ENCODE measurements around the gene PRKCZ.

PRKCZ gene

DNA sequence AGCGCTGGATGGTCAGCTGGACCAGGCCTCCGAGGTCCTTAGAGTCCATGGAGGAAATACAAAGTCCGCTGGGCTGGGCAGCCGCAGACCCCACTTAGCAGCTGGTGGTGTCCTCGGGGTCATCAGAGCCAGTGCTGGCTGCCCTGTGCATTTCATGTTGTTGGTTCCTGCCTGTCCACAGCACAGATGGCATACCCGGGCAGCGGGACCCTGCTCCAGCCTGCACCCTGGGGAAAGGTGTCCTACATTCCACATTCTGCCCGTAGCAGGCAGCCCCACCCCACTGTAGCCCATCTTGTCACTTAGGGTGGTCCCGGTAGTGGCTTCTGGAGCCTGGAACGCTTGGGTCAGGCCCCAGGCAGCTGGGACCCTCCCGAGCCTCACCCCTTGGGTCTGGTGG is 19.8 kb downstream of the PRKCZ start:
- DNase-seq = no peak

DNA sequence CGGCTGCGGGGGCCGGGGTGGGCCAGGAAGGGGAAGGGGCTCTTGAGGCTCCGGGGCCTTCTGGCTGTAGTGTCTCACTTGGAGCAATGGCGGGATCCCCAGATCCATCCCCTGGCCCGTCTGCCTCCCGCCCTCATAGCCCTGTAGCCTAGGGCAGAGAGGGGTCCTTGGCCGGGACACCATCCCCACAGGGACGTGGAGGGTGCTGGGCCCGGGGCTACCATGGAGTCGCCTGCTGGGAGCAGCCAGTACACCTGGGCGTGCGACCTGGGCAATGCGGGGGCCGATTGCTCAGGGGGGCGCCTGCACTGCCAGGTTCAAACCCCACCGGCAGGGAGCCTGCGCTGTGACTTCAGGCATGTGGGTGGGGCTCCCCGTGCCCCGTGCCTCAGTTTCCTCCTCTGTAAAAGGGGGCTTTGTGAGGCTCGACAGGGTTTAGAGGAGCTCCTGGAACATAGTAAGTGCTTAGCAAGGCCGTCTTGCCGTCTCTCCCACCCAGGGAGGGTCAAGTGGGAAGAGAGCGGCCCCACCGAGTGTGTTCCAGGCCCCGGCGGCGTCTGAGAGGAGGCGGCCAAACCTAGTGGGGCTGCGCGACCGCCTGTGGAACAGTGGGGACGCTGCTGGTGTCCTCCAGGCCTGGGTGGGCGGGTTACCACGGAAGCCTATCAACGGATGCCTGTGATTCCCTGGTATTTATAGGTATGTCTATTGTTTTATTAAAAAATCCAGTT is 20.8 kb downstream of the PRKCZ start:
- no peak for DNase-seq

DNA sequence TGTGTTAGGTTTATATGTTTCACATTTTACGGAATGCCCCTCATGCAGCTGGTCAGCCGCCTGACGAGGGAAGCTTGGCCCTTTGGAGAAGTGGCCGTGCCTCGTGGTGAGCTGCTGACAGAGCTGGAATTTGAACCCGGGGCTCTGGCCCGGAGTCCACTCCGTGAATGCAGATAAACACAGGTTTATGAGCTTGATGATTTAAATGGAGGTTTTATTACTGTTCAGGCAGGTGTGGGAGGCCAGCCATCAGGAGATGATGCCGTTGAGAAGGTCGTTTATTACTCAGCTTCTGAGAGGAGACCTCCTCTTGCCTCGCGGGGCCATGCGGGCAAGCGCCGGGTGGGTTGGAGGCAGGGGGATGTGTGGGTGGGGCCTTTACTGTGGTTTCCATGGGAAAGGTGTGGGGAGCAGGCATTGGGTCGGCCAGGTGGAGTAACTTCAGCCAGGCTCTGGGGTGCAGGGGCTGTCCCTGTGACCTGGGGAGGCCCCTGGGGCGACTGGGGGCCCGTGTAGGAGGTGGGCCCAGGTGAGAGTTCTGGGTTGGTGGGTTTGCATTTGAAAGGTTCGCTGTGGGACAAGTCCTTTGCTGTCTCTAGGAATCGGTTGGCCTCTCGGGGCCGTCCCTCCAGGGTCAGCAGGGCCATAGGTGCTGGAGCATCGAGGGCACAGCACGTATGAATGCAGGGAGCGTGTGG is 22.0 kb downstream of the PRKCZ start:
- DNase-seq = no peak

DNA sequence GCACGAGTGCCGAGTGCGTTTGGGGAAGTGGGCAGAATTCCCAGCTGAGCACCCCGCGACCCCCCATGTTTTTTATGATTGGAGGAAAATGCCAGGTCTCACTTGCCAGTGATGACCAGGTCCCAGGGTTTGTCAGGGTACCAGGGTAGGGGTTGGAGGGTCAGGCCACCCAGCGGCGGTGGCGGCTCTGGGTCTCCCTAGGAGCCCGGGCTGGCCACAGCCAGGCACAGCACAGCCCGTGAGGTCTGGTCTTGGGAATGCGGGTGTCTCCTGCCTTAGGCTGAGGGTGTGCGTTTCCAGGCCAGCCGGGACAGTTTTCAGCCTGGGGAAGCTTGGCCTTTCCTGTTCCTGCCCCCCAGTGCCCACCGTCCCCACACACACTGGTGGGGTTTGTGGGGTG is 22.7 kb downstream of the PRKCZ start:
- DNase-seq = no peak

DNA sequence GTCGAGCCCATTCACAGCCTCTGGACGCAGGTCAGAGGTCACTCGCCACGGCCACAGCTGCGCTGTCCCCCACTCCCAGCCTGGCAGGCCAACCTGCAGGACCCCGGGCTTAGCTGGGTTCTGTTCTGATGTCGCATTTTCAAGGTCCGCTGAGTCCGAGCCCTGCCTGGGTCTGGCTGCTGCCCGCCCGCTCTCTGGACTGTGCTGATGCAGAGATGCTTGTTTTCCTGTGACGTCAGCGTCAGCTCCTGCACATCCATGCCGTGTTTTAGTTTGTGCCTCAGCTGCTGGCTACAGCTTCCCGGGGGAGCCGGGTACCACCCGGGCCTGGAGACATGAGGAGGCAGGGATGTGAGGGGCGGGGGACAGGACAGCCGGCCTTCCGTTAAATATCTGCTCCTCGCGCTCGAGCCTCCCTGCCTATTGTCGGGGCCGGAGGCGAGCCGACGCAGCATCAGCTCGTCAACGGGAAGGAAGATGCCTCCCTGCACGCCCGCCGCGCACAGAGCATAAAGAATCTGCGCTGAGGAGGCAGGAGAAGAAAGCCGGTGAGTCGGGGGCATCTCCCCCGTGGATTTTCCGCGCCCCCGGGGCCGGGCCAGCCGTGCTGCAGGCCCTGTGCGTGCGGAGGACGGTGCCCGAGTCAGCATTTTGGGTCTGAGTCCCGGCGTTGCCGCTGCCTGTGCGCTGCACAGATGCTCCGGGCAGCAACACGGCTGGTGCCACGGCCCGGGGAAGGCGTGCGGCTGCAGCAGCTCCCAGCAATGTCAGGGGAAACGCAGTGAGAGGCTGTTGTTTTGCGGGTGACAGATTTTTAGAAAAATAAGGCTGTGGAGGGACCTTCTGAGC is 23.4 kb downstream of the PRKCZ start:
- peak; percentile 95 for DNase-seq

DNA sequence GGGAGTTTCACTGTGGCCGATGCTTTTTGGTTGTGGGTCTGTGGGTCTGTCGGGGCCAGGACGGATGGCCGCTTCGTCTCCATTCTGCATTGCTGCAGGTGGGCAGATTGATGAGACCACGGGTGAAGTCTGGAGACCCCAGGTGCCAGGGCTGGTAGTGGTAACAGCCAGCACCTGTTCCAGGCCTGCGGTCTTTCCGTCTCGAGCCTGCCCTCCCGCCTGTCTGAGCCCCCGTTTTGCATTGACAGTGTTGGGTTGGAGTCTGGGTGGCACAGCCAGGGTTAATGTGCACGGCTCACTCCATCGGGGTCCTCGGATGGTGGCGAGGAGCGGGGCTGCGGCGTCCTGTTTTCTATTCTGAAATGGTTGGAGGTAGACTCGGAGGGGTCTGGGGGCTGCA is 24.2 kb downstream of the PRKCZ start:
- DNase-seq = peak; percentile 48

DNA sequence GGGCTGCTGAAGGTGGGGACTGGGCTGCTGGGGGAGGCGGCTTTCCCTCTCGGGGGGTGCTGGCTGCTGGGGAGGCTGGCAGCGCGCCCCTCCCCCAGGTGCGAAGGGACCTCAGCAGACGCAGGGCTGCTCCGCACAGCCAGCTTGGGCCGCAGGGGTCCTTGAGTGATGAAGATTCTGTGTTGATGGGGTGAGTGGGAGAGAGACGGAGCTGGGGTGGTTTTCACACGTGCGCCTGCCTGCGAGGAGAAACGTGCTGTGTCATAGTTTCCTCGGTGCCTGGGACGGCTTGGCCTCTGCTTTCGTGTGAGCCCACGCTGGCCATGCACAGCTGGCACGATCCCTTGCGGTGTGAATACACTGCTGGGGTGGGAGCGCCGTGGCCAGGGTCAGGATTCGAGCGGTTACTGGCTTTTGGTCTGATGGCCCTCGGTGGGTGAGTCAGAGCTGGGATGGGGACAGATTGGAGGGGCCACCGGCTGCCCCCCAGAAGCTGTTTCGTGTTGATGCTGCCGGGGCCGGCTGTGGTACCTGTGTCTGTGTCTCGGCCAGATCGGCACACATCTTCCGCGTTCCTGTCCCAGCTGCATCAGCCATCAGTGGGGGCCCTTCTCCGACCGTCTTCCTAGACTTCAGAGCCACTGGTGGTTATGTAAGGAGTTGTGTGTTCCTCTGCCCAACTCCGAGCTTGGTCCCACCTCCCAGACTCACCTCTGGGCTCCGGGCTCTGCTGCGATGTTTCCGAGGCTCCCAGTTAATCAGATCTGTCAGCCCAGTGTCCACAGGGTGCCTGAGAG is 24.9 kb downstream of the PRKCZ start:
- peak; percentile 53 for DNase-seq

DNA sequence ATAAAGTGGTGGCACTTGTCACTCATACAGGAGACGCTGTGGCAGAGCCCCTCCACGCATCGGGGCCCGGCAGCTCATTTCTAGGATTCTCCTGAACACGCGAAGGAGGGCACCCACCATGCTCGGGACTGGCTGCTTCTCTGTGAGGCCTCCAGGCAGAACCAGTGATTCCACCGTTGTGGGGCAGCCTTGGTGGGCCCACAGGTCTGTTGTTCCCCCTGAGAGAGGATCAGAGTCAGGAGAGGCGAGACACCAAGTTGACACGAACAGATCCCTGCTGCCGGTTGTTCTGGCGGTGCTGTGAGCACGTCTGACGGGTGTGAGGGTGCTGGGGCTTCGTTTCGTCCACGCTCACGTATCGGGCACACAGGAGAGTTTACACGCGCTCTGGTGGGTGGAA is 26.6 kb downstream of the PRKCZ start:
- no peak for DNase-seq

DNA sequence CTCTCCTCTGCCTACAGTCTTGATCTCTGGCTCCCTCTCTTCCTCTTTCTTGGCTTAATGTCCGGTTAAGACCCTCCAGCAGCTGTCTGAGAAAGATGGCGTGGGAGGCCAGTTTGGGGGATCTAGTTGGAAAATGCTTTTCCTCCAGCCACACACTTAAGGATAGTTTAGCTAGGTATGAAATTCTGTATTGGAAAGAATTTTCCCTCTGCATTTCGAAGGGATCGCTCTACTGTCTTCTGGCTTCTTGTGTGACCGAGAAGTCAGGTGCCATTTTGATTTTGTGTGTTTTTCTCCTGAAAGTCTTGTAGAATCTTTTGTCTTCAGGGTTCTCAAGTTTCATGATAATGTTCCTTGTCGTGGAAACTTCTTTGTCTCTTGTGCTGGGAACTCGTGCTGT is 28.0 kb downstream of the PRKCZ start:
- DNase-seq = no peak

DNA sequence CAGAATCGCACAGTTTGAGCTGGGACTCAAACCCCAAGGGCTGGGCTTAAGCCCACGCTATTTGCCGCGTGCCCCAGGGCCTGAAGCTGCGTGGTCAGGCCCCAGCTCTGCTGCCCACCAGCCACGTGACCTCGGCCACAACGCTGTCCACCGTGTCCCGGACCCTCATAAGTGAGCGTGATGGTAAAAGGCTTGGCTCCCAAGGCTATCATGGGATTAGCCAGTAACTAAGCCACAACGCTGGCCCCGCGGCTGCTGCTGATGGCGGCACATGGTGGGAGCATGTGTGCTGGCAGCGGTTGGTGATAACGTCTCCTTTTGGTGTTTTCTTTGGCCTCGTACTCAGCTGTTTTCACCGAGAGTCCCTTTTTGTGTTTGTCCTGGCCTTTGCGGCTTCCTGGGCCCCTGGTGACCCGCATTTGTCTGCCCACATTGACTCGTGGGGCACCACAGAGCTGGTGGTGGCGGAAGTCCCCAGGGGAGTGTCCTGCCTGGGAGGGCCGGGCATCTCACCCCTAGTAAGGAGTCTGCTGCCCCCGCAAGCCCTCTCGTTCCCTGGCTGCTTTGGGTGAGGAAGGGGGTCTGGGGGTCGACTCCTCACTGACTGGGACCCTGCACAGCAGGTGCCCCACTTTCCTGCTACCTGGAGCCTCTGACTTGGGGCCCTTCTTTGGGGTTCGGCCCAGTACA is 29.3 kb downstream of the PRKCZ start:
- no peak for DNase-seq

DNA sequence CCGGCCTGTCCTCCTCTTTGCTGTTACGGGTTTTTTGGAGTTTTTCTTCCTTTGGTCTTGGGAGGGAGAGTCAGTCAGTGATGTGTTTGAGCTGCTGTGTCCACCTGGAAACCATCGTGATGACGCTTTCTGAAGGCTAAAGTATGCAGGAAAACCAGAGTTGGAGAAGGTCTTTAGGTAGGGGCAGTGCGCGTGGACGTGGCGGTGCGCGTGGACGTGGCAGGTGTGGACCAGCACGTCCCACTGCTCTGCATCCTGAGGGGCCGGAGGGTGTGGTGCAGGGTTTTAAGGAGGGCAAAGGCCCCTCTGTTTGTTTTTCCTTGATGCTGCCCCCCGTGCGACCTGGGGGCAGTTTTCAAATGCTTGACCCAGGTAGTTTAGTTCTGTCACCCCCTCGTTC is 29.9 kb downstream of the PRKCZ start:
- no peak for DNase-seq

DNA sequence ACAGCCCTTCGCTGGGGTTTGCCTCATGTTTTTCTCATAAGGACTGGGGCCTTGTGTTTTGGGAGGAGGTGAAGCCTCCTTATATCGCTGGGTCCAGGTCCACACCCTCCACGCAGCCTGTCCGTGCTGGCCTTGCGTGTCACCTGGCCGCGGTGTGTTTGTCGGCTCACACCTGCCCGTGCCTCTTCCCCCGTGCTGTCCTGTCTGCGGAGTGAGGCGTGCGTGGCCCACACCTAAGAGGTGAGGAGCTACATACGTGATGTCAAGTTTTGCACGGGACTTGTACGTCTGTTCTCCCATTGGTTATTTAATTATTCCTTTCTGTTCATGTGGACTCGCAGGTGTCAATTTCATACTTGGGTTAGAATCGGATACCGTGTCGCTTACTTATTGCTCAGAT is 30.7 kb downstream of the PRKCZ start:
- no peak for DNase-seq

DNA sequence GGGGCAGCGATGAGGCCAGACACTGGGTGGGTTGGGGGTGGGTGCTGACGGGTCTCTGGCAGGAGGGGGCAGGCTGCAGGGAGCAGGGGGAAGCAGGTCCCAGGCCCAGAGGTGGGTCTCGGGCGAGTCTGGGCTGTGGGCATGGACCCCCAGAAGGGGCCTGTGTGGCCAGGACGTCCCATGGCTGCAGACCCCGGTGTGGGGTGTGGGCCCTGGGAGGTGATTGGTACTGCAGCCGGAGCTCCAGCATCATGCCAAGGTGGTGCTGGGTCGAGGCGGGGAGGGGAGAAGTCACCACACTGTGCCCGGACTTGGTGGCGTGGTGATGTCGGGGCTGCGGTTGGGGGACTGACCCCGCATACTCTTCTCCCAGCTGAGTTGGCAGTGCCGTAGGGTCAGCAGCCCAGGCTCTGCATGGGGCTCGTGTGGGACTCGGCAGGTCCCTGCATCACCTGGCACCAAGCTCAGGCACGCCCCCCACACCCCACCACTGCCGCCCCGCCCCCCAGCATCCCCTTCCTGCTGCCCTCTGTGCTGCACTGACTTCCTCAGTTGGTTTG is 31.2 kb downstream of the PRKCZ start:
- DNase-seq = no peak

DNA sequence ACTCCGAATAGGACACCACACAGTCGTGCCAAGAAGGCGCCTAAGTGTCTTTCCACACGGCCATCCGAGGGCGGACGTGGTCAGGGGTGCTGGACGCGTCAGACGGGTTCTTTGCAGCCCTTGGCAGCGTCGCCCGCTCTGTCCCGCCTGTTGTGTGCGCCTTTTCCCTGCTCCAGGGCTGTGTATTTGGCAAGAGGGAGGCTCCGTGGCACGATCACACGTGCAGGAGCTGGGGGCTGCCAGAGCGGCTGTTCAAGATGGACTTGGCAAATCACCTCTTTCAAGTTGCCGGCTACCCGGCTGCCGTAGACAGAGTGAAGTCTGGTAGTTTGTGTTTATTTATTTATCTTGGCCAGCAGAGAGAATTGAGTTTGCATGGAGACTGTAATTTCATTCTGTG is 31.9 kb downstream of the PRKCZ start:
- no peak for DNase-seq

DNA sequence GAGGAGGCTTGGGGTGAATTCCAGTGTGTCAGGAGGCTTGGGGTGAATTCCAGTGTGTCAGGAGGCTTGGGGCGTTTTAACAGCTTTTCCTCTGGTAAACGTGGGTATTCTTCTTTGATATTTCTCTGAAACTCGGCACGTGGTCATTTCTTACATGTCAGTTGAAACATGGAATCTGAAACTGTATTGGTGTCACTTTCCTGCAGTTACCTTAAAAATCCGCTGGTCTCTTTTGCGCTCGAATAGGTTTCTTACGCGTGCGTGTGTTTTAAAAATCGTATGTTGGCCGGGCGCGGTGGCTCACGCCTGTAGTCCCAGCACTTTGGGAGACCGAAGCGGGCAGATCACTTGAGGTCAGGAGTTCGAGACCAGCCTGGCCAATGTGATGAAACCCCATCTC is 33.5 kb downstream of the PRKCZ start:
- no peak for DNase-seq

DNA sequence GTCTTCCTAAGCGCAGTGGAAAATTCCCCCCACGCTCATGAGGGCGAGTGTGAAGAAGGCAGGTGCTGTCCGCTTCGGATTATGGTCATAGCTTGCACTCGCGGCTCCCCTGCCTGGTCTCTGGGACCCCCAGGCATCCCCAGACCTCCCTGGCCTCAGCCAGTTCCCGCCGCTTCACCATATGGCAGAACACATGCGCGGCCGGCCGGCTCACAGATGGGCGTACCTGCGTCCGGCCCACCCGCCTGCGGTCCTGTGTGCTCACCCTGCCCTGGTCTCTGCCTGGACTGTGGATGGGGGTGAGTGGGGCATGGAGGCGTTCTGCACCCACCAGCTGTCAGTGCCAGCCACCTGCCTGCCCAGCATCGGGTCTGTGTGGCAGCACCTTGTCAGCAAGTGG is 34.1 kb downstream of the PRKCZ start:
- DNase-seq = no peak

DNA sequence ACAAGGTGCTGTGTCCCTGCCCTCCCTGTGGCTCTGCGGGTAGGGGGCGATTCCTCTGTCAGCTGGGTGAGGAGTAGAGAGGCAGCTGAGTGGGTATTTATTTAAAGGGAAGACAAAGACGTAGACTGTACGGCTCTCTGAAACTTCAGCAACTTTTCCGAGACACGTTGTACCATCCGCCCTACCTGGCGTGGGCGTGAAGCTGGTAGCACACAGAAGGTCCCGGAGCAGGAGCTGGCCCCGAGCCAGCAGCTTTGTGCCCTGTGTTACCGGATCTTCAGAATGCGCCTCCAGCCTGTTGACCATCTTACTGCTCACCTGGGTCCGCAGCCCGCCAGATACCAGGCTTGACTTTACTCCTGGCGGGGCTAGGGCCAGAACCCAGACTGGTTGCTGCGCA is 34.9 kb downstream of the PRKCZ start:
- no peak for DNase-seq

DNA sequence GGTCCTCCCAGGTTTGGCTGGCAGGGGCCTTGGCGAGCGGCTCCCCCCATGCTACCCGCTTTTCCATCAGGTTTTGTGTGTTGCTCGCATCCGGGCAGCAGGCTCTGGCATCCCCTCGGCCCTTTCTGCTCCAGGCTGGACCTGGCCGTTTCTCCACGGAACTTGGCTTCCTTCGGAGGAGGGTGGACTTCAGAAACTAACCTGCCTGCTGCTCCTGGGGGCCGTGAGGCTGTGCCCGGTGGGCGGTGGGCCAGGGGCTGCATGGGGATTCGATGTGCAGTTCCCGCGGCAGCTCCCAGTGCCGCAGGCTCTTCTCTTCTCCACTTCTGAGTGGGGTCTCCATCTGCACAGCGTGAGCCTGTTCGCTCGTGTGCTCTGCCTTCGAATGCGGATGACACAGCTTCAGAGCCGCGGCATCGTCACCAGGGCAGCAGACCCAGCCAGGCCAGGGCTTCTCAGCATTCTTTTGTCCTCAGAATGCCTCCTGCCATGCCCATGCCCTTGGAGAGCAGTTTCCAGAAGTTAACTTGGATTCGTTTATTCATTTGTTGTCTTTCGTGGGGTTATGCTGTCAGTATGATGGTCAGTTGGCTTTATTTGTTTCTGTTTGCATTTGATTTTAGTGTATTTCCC is 36.4 kb downstream of the PRKCZ start:
- peak; percentile 44 for DNase-seq

DNA sequence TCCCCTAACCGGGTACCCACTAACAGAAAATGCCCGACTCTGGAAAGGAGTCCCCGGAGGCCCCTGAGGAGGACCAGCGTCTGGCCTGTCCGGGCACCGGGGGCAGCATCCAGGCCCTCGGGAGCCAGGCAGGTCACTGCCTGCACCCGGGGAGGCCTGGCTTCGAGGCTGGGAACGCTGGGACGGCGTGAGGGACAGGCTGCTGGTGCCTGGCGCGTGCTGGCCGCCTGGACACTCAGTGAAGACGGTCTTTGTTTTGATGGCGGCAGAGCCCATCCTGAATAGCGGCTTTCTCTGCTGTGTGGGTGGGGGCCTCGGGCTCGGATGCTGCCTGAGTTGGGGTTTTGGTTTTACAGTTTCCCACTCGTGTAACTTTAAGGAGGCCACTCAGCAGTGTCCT is 37.6 kb downstream of the PRKCZ start:
- no peak for DNase-seq

DNA sequence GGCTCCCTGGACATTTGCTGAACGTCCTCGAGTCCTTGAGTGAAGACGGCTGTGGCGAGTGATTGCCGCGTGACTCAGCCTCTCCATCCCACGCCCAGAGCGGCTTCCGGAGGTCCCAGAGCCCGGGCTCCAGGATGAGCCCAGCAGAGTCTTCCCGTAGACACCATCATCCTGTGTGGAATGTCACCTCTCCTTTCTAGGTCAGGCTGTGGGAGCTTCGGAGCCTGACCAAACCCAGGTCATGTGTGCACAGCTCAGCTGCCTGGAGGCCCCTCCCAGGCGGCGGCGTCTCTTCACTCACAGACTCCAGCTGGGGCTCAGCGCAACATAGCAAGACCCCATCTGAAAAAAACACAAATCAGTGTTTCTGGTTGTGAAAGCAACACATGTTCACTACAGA is 38.2 kb downstream of the PRKCZ start:
- peak; percentile 79 for DNase-seq

DNA sequence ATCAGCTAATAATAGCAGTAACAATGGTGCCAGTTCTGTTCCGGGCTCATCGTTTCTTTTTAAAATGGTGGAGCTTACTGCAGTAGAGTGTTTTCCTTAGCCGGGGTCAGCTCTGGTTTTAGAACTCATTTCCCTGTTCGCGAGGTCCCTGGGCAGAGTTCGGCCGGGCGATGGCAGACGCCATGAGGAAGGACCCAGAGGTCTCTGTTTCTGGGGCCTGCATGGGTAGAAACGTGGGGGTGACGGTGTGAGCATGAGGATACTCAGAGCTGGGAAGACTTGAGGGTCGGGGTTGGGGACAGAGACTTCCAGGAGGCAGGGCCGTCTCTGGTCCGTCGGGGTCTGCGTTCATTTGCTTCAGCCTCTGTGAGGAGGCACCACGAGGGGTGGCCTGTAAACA is 38.8 kb downstream of the PRKCZ start:
- DNase-seq = peak; percentile 17

All from eye (tissue), 1 donor.